ENCODE measurements around the gene FARS2.
"Not testable (repeated sequence)": the region's sequence is repeated elsewhere in the genome, so short reads cannot be mapped to it uniquely, and the experiment has no call there.

The FARS2 gene

GRCh38 chr6:5652406-5653137 is 391.3 kb downstream of the FARS2 start:
- no peak for DNase-seq

- DNase-seq: no peak
These were observed 392.5 kb downstream of the FARS2 start for GRCh38 chr6:5653801-5654200.

GRCh38 chr6:5656226-5656625 is 394.9 kb downstream of the FARS2 start:
- no peak for DNase-seq

DNA sequence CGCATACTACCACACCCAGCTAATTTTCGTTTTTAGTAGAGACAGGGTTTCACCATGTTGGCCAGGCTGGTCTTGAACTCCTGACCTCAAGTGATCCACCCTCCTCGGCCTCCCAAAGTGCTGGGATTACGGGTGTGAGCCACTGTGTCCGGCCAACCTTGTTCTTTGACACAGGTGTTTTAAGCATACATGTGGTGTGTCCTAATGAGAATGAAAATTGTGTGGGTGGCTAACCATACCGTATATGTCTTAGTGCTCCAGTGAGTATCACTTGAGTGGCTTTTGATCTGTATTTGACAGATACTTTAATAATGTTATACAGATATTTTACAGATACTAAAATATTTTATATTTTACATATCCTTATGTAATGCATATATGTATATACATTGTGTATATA is 395.4 kb downstream of the FARS2 start:
- not testable (repeated sequence) for DNase-seq

DNA sequence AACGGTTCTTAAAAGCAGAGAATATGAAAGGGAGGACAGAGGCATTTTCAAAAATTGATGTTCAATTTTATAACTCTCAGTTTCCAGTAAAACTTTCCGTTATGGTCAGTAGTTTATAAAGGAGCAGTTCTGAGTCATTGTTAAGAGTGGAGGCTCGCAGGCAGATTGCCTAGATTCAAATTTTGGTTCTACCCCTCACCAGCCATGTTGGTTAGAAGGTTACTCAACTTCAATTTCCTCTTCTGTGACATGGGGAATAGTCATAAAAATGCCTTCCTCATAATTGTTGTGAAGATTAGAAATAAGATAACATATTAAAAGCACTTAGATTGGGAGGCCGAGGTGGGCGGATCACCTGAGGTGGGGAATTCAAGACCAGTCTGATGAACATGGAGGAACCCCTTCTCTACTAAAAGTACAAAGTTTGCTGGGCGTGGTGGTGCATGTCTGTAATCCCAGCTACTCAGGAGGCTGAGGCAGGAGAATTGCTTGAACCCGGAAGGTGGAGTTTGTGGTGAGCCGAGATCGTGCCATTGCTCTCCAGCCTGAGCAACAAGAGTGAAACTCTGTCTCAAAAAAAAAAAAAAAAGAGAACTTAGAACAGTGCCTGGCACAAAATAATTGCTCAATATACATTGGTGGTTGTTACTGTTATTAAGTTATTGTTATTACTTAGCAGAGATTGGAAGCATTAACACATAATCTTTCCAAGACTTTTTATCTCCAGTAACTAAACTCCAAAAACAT is 396.5 kb downstream of the FARS2 start:
- DNase-seq: peak; percentile 40

- no peak for DNase-seq
These were observed 398.2 kb downstream of the FARS2 start for GRCh38 chr6:5659467-5659866.

DNA sequence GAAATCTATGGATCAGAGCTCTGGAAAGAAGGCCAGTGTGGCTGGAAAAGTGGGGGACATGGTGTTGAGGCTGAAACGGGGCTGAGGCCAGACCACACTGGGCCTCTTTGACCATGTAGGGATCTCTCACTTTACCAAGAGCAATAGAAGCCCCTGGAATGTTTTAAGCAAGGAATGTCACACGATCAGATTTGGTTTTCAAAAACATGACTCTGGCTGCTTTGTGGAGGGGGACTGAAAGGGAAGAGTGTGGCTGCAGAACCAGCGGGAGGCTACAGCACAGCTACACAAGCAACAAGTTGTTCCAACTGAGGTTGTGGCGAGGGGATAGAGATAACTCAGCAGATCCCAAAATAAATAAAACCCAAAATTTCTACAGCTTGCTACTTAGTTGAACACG is 399.5 kb downstream of the FARS2 start:
- DNase-seq: no peak

DNA sequence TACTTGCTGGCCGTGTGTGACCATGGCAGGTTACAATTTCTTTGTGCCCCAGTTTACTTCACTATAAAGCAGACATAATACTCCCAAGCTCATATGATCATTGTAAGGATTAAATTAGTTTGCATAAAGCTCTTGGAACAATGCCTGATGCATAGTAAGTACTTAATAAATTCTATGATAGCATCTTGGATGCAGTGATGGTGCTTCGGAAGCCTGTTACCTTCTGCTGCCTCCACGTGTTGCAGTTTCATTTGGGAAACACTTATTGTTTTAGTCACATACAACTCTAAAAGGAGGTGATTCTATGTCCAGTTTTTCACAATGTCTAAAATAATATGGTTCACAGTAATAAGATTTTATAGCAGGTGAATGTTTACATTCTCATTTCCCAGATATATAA is 401.5 kb downstream of the FARS2 start:
- no peak for DNase-seq

GRCh38 chr6:5663259-5663658 is 401.9 kb downstream of the FARS2 start:
- DNase-seq: no peak

DNA sequence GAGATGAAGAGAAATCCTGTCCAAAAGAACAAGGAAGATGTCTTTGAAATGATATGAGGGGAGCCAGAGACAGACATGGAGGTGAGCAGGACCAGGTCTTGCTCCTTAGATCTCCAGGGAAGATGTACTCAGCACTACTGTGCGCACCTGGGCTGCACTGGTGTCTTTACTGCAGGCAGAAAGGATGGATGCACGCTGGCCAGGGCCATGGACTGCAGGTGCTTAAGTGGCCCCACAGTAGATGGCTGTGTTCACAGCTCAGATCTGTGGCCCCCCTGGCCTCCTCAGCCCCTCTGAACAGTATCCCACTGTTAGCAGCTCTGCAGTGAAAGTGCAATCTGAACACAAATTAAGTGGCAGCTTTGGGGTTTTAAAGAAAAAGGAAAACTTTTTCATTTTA is 402.4 kb downstream of the FARS2 start:
- no peak for DNase-seq

- DNase-seq: no peak
These were observed 402.8 kb downstream of the FARS2 start for GRCh38 chr6:5664149-5664548.

- DNase-seq: no peak
These were observed 403.9 kb downstream of the FARS2 start for GRCh38 chr6:5665173-5665572.

DNA sequence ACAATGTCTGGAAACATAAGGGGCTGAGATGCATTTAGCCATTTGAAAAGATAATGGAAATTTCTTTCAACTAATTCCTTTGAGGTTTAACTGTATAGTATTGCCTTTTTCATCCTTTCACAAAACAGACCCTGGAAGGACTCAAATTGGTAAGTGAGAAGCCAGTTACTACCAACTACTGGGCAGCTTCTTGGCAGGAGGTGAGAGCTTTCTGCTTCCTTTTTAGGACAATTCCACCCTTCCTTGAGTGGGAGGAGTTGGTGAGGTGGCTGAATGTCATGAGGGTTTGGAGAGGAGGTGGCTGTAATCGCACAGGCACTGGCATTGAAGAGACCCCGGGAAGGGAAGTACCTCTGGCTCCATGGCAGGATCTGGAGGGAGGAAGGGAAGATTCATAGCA is 404.4 kb downstream of the FARS2 start:
- no peak for DNase-seq

GRCh38 chr6:5666695-5667094 is 405.4 kb downstream of the FARS2 start:
- DNase-seq: no peak

GRCh38 chr6:5667737-5668136 is 406.4 kb downstream of the FARS2 start:
- no peak for DNase-seq

DNA sequence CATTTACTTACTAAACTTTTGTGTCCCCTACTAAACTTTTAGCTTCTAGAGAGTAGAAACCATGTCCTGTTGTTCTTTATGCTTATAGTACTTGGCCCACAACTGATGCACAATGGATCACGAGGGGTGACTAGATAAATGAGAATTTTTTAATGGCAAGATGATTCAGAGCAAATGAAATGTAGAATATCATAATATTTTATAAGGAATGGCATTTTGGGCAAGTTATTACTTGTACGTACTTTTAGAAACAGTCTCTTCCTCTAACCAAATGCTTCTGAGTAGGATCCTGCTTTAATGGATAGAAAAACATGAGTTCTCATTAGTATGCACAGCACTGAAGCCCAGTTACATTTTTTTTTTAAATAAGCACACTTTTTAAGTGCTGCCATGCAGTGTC is 409.1 kb downstream of the FARS2 start:
- DNase-seq: no peak

DNA sequence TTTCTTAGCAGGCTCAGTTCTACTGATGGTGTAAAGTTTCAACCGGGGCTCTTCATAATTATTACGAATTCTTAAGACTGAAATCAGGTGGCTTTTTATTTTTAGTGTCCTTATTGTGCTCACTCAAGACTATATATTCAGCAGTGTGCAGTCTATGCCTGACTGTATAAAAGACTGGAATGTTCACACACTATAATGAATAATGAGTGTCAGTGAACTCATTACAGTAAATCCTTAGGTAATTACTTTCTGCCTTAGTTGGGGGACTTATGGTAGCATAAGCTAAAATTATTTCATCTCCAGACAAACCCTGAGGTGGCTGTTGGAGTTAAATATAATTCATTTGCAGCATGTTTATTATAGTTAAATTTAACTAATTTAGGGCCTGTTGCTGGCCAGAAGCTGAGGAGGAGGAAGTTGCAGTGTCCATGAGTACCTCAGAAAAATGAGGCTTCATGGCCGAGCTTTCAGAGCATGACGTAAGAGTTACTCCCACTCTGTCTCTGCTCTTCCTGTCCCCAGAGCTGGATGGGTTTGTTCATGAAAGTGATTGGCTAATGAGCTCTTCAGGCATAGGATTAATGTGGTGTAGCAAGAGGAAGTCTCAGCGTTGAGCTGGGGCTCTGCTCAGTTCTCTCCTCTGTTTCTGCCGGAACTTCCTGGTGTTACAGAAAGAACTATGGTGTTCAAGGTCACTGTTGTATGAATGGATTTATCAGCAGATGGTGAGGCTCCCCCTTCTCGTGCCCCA is 409.7 kb downstream of the FARS2 start:
- DNase-seq: peak; percentile 25

GRCh38 chr6:5671601-5672559 is 410.6 kb downstream of the FARS2 start:
- DNase-seq: no peak

DNA sequence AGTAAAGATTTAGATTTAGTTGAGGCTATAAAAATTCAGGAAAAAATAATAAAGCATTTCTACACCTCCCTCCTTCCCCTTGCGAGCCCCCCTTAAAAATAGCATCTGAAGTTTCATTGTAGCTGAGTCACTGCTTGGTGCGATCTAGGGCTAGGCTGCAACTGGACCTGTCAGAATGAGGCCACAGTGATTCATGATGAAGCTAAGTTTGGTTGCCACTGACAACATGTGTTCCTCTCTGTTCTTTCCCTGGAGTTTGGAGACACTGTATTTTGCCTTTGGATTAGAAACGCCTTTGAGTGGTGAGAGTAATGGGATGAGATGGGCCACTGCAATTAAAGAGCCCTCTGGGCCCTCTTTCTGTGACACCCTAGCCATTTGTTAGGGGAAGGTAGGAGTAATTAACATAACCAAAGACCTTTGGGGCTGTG is 411.3 kb downstream of the FARS2 start:
- peak; percentile 88 for DNase-seq

DNA sequence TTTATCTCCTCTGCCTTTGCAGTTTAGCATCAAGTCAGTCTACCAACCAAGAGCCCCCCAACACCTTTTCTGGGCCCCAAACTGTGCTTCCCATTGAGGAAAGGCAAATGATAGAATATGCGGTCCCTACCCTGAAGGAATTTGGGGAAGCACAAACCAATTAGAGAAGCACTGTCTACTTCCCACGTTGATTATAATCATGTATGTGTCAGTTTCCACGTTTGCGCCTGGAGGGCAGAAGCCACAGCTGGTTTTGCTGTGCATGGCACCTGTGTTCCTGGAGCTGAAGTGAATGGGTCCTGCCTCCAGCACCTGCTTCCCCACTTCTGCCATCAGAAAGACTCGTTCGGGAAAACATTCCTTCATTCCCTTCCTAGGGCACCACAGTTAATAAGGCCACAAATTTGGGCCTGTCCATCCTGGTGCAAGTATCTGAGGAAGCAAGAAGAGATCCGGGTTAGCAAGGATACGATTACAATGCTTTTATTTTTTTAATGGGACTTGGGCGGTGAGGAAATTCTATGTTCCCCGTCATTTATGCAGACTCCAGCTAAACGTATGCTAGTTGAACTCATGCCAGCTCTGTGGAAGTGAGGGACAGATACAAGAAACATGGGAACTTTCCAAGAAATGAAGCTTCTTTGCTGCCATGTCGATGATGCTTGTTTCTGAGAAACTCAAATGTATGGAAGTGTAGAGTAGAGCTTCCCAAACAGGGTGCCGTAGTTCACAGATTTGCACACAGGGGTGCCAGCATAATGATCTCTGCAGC is 411.9 kb downstream of the FARS2 start:
- DNase-seq: no peak

GRCh38 chr6:5674141-5674540 is 412.8 kb downstream of the FARS2 start:
- DNase-seq: peak; percentile 30

DNA sequence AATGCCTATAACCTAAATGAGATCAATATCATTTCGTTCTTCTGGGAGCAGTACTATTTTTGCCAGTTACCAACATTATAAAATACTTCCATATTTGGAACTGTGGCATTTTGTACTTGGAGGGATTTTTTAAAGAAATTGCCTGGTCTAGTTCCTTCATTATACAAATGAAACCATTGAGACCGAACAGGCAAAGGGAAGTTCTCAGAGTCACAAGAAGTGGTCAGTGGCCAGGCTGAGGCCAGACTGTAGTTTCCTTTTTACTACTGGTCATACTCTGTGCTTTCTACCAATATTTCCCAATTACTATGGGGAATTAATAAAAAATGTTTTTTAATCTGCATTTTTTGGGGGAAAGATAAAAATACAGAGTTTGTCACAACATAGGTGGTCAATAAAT is 413.4 kb downstream of the FARS2 start:
- no peak for DNase-seq
